GM18909 (cell line): ENCODE measurements around the gene PTPRH.

Experiments
- ATAC-seq: cut with Tn5 transposase; IDR thresholded peaks from one replicate; pipeline ENCODE4 v1.9.1; 2021; ENCODE audit warnings: mild to moderate bottlenecking; ENCODE audit not compliant: unreplicated experiment, poor library complexity

The PTPRH gene

GRCh38 chr19:55208880-55209692, at the start of gene PTPRH:
Gene PTPRH, minus strand, starts transcription at chr19:55209501. Its CDS starts 68 bp downstream, at chr19:55209433.
- no peak for ATAC-seq

- ATAC-seq = peak; percentile 14
Measured at GRCh38 chr19:55258476-55258827, 49.2 kb upstream of the PTPRH start.

GRCh38 chr19:55257461-55258420, 48.4 kb upstream of the PTPRH start:
- no peak for ATAC-seq

GRCh38 chr19:55256562-55257460, 47.5 kb upstream of the PTPRH start:
- ATAC-seq = no peak

- no peak for ATAC-seq
Measured at GRCh38 chr19:55255618-55256423, 46.5 kb upstream of the PTPRH start.

GRCh38 chr19:55254625-55254977, 45.3 kb upstream of the PTPRH start:
- no peak for ATAC-seq

GRCh38 chr19:55253842-55254624, 44.7 kb upstream of the PTPRH start:
- peak; percentile 50 for ATAC-seq

GRCh38 chr19:55252760-55253663, 43.7 kb upstream of the PTPRH start:
- ATAC-seq = no peak

- no peak for ATAC-seq
Measured at GRCh38 chr19:55251341-55252081, 42.2 kb upstream of the PTPRH start.

- no peak for ATAC-seq
Measured at GRCh38 chr19:55250262-55251036, 41.1 kb upstream of the PTPRH start.

- no peak for ATAC-seq
Measured at GRCh38 chr19:55249841-55250240, 40.5 kb upstream of the PTPRH start.

- ATAC-seq = no peak
Measured at GRCh38 chr19:55248704-55249103, 39.4 kb upstream of the PTPRH start.

GRCh38 chr19:55248166-55248675, 38.9 kb upstream of the PTPRH start:
- no peak for ATAC-seq

GRCh38 chr19:55247621-55248099, 38.4 kb upstream of the PTPRH start:
- ATAC-seq = no peak

GRCh38 chr19:55246462-55247451, 37.5 kb upstream of the PTPRH start:
- ATAC-seq = no peak
